CD4-positive, alpha-beta T cell treated with Interleukin-4 for 4 hours (primary cell): ENCODE data around the gene CD68.

Experiments used
- DNase-seq: peaks from one replicate; pipeline ENCODE4 v3.0.0-alpha.2; 2020

The CD68 gene

DNA sequence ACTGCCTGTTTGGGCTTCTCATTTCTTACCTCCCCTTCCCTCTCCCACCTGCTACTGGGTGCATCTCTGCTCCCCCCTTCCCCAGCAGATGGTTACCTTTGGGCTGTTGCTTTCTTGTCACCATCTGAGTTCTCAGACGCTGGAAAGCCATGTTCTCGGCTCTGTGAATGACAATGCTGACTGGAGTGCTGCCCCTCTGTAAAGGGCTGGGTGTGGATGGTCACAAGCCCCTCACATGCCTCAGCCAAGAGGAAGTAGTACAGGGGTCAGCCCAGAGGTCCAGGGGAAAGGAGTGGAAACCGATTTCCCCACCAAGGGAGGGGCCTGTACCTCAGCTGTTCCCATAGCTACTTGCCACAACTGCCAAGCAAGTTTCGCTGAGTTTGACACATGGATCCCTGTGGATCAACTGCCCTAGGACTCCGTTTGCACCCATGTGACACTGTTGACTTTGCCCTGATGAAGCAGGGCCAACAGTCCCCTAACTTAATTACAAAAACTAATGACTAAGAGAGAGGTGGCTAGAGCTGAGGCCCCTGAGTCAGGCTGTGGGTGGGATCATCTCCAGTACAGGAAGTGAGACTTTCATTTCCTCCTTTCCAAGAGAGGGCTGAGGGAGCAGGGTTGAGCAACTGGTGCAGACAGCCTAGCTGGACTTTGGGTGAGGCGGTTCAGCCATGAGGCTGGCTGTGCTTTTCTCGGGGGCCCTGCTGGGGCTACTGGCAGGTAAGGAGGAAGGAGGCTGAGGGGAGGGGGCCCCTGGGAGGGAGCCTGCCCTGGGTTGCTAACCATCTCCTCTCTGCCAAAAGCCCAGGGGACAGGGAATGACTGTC is at the start of gene CD68:
Gene CD68, plus strand, starts transcription at position 638 of the 833 bp plus-strand sequence. Its CDS starts 40 bp downstream, at position 678.
- DNase-seq = peak; percentile 75

- DNase-seq = no peak
Measured at GRCh38 chr17:7530023-7530900, 49.2 kb upstream of the CD68 start.

- no peak for DNase-seq
Measured at GRCh38 chr17:7538050-7538449, 41.4 kb upstream of the CD68 start.

DNA sequence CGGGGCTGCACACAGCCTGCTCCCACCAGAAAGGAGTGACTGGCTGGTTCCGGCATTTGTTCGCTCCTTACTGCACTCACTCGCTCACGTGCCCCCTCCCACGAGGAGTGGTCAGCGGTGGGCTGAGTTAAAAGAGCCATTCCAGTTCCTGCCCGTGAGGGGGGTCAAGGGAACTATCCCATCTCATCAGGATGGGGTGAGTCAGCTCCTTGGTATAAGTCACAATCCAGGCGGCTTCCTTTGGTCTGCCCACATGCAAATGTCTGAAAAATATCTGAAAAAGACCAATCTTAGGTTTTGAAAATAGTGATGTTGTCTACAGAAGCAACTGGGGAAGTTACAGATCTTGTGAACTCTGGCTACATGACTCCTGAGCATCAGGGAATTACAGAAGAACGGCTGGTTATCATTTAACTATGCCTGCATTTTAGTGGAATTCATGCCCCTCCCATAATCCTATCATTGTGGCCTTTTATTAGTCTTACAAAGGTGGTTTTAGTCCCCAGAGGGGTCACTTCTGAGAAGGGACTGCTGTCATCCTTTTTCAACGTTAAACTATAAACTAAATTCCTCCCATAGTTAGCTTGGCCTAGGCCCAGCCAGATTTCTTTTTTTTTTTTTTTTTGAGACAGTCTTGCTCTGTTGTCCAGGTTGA is 40.4 kb upstream of the CD68 start:
- DNase-seq = no peak

DNA sequence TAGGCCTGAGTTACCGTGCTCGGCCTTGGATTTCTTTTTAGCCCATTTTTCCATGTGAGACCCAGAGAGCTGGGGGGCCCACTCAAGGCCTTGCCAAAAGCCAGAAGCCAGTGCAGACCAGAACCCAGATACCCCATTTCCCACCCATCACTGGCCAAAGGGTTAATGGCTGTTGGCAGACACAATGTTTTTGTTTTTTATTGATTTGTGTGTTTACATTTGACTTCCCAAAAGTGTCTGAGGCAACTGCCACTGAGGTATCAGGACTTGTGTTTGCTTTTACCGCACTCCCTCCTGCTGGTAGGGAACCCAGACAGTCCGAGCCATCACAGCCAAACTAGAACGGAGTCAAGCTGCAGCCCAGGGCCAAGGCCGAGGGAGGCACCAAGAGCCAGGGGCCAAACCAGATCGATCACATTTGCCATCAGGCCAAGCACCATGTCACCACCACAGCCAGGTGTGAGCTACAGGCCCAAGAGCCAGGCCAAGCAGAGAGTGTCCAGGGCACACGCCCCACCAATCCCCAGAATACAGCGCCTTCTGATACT is 38.3 kb upstream of the CD68 start:
- DNase-seq = no peak

DNA sequence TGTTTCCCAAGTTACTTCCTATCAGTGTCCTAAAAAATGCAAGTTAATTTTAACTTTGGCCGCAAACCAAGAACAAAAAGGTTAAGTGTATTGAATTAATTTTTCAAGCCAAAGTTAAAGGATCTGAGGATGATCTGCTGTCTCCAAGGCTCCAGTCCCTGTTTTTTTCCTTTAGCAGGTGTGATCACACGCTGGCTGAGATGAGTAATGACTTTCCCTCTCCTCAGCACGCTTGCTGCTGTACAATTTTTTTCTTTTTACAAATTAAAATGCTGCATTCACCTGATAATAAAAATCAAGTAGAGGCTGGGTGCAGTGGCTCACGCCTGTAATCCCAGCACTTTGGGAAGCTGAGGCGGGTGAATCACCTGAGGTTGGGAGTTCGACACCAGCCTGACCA is 34.5 kb upstream of the CD68 start:
- no peak for DNase-seq

DNA sequence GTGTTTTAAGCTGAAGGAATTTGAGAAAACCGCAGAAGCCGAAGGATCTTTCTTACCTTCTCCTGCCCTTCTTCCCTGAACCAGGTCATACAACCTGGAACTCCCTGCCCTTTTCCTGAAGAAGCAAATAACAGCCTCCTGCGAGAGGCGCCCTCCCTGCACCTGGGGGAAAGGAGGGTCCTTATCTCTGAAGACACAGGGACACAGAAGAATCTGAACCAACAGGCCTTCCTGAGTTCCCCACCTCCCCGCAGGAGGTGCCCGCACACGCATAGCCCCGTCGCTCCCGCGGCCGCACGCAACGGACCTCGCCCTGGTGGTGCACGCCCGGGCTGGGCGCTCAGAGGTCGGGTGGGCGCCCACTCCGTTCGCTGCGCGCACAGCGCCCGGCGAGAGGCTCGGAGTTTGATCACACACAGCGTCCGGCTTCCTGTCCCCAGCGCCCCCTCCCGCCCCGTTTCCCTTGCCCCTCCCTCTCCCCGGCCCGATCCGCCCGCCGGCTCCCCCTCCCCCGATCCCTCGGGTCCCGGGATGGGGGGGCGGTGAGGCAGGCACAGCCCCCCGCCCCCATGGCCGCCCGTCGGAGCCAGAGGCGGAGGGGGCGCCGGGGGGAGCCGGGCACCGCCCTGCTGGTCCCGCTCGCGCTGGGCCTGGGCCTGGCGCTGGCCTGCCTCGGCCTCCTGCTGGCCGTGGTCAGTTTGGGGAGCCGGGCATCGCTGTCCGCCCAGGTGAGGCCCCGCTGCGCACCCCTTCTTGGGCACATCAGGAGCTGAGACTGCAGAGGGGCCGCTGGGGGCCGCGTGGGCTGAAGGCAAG is 30.6 kb upstream of the CD68 start, which contains the start of gene TNFSF12:
Gene TNFSF12, plus strand, starts transcription at position 474 of the 816 bp plus-strand sequence. Its CDS starts 96 bp downstream, at position 570.
- DNase-seq = peak; percentile 48

DNA sequence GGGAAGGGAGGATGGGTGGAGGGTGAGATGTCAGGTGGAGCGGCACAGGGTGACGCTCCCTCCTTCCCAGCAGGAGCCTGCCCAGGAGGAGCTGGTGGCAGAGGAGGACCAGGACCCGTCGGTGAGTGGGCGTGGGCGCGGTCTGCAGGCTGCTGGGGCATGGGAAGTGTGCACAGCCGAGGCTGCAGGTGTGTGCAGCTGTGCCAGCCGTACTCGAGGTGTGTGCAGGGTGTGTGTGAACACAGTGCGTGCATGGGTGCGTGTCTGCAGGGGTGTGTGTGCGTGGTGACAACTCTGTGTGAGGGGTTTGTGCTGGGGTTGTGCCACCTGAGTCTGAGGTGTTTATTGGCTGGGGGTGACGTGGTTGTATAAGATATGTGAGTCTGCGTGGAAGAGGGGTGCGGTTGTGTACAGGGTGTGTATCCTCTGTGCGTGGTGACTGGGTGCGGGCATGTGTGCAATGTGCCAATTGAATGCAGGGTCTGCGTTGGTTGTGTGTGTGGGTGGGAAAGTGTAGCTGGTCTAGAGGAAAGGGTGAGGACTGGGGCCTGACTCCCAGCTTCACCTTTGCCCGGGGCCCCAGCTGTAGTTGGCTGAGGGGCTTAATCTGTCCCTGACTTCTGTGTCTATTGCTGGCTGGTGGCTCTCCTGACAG is 29.9 kb upstream of the CD68 start:
- peak; percentile 71 for DNase-seq

DNA sequence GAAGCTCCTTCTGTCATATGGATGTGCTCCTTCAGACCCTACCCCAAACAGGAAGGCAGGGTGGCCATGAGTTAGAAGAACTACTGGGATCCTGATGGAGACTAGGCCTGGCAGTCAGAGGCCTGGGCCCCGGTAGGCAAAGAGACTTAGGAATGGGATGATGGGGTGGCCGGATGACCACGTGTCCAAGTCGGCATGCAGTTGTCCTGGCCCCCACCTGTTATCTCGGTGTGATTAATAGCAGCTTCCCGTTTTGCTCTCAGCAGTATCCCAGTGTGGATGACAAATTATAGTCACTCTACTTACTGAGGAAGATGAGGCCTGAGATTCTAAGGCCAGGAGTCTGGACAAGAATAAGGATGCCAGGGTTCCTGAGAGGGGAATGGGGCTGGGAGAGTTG is 29.1 kb upstream of the CD68 start:
- no peak for DNase-seq

GRCh38 chr17:7551396-7551795 is 28.0 kb upstream of the CD68 start:
- no peak for DNase-seq

DNA sequence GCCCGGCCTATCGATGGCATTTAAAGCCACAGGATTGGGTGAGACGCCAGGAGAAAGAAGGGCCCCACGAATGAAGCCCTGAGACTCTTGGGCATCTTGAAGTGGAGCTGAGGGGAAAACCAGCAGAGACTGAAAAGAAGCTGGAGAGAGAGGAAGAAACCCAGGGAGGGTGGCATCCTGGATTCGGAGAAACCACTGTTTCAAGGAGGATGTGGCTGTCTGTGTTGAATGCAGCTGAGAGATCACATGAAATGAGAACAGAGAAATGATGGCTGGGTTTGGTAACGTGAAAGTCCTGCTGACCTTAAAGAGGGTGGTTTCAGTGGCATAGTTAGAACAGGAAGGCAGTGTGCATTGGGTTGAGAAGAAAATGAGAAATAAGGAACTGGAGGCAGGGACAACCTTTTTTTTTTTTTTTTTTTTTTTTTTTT is 26.8 kb upstream of the CD68 start:
- DNase-seq = peak; percentile 51

DNA sequence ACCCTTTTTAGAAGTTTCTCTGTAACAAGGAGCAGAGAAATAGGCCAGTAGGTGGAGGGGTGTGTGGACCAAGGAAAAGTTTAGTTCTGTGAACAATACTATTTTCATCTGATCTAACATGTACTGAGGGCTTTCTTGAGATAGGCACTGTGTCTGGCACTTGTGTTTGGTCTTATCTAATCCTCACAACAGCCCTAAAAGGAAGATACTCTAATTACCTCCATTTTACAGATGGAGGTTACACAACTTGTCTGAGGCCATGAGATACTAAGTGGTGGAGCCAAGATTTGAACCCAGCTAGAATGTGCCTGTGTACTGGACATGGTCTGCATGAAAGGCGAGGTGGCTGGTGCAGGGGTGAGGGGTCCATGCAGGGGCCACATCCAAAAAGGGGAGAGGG is 26.1 kb upstream of the CD68 start:
- no peak for DNase-seq

GRCh38 chr17:7555320-7555948 is 24.0 kb upstream of the CD68 start:
- DNase-seq = no peak

DNA sequence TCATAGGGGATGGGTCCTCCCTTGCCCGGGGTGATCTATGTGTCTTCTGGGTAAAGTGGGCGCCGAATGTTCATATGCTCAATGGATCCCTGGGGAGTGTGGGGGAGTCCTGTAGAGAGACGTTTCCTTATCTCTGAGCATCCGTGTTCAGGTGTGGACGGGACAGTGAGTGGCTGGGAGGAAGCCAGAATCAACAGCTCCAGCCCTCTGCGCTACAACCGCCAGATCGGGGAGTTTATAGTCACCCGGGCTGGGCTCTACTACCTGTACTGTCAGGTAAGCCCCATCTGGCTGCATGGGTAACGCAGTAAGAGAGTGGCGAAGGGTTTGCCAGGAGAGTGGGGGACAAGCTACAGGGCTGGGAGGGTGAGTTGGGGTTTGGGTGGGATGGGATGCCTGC is 22.8 kb upstream of the CD68 start:
- no peak for DNase-seq

- DNase-seq = no peak
Measured at GRCh38 chr17:7557147-7557764, 22.2 kb upstream of the CD68 start.

DNA sequence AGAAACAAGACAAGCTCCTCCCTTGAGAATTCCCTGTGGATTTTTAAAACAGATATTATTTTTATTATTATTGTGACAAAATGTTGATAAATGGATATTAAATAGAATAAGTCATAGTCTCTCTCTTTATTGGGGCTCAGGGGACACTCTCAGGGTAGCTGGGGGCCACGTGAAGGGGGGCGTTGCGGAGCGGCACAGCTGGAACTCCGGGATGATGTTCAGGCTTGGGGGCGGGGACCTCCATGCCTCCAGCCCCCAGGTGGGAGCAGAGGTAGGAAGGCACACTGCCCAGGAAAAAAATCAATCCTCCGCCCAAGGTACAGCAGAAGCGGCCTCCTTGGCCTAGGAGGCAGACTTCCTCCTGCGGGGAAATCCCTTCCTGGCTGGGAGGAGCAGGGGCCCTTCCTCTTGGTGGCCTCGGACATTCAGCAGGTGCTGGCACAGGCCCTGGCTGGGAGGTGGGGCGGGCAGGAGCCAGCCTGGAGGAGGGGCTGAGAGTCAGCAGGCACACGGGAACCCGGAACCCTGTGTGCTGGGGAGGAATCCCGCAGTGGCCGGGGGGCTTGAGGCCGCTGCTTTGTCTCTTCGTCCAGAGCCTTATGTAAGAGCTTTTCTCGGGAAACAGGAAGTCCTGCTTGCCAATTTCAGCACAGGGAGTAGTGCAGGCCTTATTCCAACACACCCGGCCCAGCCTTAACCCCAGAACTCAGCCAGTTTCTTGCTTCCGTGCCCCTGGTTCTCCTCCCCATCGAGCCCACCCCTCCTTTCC is 21.5 kb upstream of the CD68 start:
- no peak for DNase-seq

DNA sequence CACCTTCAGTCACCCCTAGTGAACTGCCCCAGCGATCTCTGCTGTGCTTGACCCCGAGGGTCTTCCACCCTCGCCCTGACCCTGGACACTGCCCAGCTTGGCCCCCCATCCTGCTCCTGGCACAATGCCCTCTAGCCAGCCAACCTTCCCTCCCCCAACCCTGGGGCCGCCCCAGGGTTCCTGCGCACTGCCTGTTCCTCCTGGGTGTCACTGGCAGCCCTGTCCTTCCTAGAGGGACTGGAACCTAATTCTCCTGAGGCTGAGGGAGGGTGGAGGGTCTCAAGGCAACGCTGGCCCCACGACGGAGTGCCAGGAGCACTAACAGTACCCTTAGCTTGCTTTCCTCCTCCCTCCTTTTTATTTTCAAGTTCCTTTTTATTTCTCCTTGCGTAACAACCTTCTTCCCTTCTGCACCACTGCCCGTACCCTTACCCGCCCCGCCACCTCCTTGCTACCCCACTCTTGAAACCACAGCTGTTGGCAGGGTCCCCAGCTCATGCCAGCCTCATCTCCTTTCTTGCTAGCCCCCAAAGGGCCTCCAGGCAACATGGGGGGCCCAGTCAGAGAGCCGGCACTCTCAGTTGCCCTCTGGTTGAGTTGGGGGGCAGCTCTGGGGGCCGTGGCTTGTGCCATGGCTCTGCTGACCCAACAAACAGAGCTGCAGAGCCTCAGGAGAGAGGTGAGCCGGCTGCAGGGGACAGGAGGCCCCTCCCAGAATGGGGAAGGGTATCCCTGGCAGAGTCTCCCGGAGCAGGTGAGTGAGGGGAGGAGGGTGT is 20.7 kb upstream of the CD68 start, which contains the start of gene TNFSF13:
Gene TNFSF13, plus strand, starts transcription at position 207 of the 776 bp plus-strand sequence. Its CDS starts 290 bp downstream, at position 497.
- DNase-seq = no peak

- no peak for DNase-seq
Measured at GRCh38 chr17:7559320-7560171, 19.9 kb upstream of the CD68 start.
